Embryonic facial prominence (tissue), 1 donor: ENCODE results near the gene SLC11A2.

Experiments
- DNase-seq: peaks from one replicate; pipeline ENCODE4 v3.0.0-alpha.2; 2016; ENCODE audit errors: extremely low spot score

The SLC11A2 gene

DNA sequence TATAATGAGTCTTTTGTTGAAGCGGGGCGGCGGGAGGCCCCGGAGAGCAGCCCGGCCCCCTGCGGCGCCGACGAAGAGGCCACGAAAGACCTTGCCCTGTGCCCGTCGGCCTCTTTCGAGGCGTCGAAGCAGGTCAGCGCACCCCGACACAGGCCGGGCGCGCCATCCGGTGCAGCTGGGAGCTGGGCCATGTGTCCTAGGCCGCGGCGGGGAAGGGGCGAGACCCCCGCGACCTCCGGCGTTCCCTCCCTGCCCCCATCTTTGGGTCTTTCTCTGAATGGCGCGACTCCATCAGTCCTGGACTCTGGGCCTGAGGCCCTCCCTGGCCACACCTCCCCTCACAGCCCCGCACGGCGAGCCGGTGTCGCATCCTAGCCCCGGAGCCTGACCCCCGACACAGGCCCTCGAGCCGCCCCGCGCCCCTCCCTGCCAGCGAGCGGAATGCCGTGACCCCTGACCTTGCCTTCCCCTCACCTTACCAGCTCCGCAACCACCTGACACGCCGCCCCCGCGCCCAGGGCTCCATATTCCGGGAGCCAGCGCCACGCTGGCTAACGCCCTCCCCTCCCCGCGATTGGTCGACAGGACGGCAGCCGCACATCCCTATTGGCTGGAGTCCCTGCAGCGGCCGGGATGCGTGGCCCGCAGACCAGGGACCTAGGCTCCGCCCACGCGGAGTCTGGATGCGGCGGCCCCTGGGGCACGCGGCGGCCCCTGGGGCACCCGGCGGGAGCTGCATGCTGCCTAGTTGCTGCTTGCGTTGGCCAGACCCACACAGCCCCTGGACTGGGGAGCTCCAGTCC, at the start of gene SLC11A2:
TSS of gene SLC11A2 (minus strand) at position 549 of the 803 bp plus-strand sequence. CDS start 15,656 bp downstream, outside the sequence.
- DNase-seq, result peak; percentile 79

DNA sequence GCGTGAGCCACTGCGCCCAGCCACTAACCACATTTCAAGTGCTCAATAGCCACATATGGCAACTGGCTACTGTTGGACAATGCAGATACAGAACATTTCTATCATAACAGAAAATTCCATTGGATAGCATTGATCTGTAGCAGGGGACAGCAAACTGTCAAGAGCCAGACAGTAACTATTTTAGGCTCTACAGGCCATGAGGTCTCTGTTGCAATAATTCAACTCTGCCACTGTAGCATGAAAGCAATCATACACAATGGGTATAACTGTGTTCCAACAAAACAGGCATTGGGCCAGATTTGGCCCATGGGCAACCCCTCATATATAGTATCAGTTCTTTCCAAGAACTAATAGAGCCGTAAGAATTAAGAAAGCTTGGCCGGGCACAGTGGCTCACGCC, 49.2 kb upstream of the SLC11A2 start:
- DNase-seq, result no peak

GRCh38 chr12:51071663-51072062, 45.5 kb upstream of the SLC11A2 start:
- no peak for DNase-seq

GRCh38 chr12:51070004-51070403, 43.8 kb upstream of the SLC11A2 start:
- no peak for DNase-seq

- no peak for DNase-seq
Measured at GRCh38 chr12:51067771-51068170, 41.6 kb upstream of the SLC11A2 start.

- no peak for DNase-seq
Measured at GRCh38 chr12:51067229-51067628, 41.0 kb upstream of the SLC11A2 start.

GRCh38 chr12:51065530-51065929, 39.3 kb upstream of the SLC11A2 start:
- DNase-seq, result no peak

DNA sequence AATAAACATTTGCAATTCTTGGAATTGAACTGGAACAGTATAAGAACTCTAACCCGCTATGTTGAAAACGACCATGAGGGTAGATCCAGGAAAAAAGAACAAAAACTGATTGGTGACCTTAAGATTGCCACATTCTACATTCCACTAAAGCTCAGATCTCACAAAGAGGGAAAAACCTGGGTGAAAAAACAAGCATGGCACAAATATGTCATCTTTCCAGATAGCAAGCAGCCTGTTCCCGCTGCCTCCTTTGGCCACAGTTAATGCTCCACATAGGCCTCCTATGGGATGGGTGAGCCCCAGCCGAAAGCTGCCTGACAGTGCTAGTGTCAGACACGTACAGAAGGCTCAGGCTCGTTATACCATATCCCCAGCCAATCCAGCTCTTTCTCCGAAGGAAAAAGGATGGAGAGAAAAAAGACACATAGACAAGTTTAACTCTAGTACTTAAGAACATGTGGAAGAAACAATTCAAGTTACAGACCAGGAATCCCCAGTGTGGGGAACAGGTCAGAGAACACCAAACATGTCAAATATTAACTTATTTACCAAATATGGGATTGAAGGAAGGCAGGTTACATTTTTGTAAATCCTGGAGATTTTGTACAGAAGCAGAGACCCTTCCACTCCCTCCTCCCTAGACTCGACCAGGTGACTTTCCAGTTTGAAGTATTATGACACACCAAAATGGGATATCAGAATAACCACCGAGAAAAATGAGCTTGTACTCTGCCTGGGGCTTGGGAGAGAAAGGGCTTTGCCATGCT, 36.6 kb upstream of the SLC11A2 start:
- no peak for DNase-seq

DNA sequence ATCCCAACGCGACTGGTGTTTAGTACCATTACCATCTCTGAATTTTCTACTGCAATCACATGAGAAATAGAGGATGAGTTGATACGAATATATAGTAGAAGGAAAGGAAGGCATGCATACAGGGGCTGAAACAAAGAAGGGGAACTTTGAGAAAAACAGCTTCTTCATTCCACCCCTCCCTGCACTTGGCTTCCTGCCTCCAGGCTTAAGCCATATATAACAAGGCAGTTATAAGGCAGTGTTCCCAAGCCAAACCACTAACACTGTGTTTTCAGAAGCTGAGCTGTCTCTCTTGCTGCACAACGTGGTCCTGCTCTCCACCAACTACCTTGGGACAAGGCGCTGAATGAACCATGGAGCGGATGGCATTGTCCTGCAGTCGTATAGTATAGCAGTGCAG, 32.9 kb upstream of the SLC11A2 start:
- no peak for DNase-seq

- no peak for DNase-seq
Measured at GRCh38 chr12:51056242-51056641, 30.1 kb upstream of the SLC11A2 start.

GRCh38 chr12:51055060-51055459, 28.9 kb upstream of the SLC11A2 start:
- no peak for DNase-seq

GRCh38 chr12:51051787-51052186, 25.6 kb upstream of the SLC11A2 start:
- DNase-seq, result no peak

- DNase-seq, result no peak
Measured at GRCh38 chr12:51049525-51049924, 23.3 kb upstream of the SLC11A2 start.

DNA sequence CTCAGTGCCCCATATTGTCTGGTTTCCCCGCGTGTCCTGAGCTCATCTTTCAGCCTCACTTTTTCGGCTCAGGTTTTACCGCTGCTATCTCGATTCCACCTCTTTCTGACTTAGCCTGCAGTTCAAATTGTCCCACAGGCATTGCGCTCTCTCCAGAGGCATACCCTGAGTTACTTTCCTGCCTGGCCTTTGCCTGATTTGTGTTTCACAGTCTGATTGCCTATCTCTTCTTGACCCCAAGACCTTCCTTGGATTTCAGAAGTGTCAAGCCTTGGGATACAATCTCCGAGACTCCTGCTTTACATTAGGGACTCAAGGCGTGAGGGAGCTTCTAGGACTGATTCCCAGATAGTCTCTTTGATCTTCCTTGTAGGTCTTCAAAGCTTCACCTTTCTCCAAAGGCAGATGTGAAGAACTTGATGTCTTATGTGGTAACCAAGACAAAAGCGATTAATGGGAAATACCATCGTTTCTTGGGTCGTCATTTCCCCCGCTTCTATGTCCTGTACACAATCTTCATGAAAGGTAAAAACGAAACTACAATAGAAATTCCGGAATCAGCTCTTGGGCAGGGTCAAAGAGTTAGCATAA, 22.6 kb upstream of the SLC11A2 start:
- no peak for DNase-seq

GRCh38 chr12:51047655-51048540, 21.7 kb upstream of the SLC11A2 start, which contains the start of gene LETMD1:
TSS of gene LETMD1 (plus strand) at chr12:51048327. CDS start at chr12:51048357, 30 bp downstream.
- peak; percentile 95 for DNase-seq

DNA sequence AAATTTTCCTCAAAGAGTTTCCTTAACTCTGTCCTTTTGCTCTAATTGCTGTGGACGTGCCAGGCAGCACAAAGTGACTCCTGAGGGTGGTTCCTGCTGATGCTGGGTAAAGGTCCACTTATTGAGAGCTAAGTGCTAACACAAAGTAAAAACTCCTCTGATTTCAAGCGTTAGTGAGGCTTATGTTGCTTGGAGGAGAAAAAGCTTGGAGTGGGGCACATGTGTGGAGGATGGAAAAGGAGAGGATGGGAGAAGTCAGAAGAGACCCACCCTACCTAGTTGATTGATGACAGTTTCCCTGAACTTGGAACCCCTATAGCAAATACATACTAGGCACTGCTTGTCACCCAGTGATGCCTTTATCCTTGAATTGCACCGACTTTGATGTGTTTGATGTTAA, 10.1 kb upstream of the SLC11A2 start:
- no peak for DNase-seq

- no peak for DNase-seq
Measured at GRCh38 chr12:51033457-51034089, 7.4 kb upstream of the SLC11A2 start.

GRCh38 chr12:51033048-51033447, 6.9 kb upstream of the SLC11A2 start:
- no peak for DNase-seq

DNA sequence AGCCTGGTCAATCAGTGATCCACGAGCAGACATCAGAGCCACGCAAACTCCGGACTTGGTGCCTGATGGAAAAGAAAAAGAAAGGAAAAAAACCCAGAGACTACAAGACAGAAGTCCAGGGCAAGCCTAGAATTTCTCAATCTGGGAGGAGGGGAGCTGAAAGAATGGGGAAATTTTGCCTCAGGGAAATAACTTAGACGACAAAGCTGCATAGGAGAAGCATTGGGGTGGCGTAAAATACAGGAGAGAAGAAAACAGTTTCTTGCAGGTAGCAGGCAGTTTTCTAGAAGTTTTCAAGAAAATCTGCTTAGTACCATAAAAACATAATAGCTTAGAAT, 2.6 kb upstream of the SLC11A2 start:
- no peak for DNase-seq

- no peak for DNase-seq
Measured at GRCh38 chr12:51028126-51028812, 2.1 kb upstream of the SLC11A2 start.
